Neuron (in vitro differentiated cells): ENCODE results near the gene FOXP4.

Source experiments
- H2AFZ ChIP-seq: one replicate; pipeline ENCODE4 v1.6.1; 2013; ENCODE audit warnings: low read depth, mild to moderate bottlenecking, inconsistent platforms, low read length, moderate library complexity
- H3K27me3 ChIP-seq: one replicate; pipeline ENCODE4 v1.6.1; 2013; ENCODE audit warnings: low read length; ENCODE audit not compliant: insufficient read depth
- H3K36me3 ChIP-seq: one replicate; pipeline ENCODE4 v1.6.1; 2013; ENCODE audit warnings: low read length; ENCODE audit not compliant: insufficient read depth
- H3K4me1 ChIP-seq: one replicate; pipeline ENCODE4 v1.6.1; 2013; ENCODE audit warnings: low read length; ENCODE audit not compliant: insufficient read depth
- H3K4me3 ChIP-seq: 2 replicates; pipeline ENCODE4 v1.5.1; 2013; ENCODE audit warnings: mild to moderate bottlenecking, low read length, moderate library complexity
- H3K9me3 ChIP-seq: one replicate; pipeline ENCODE4 v1.6.1; 2013; ENCODE audit warnings: low read length

FOXP4 gene

DNA sequence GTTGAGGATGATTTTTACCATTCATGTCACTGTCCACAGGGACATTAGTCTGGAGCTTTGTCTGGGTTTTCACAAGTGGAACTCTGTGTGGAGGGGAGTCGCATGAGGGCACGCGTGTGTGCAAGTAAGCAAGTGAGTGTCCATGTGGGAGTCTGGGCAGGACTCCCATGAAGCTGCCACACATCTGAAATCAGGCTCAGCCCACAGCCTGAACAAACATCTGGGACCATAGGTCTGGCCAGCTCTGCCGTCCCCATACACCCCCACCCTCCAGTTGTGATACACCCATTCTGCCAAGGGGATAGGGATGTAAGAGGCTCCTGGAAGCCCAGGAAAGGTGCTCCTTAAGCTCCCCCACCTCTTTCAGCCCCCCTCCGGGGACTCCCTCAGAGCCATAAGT, 17.1 kb upstream of the FOXP4 start:
- Histone ChIP-seq H3K27me3 (no peaks in the 10 kb centered on the region), H3K36me3 (no peaks in the 10 kb centered on the region), H3K9me3 (no peaks in the 10 kb centered on the region), H3K4me1 (peaks cover 30% of the 10 kb centered on the region), H2AFZ (no peak overlapping the region), H3K4me3 (no peak overlapping the region)

DNA sequence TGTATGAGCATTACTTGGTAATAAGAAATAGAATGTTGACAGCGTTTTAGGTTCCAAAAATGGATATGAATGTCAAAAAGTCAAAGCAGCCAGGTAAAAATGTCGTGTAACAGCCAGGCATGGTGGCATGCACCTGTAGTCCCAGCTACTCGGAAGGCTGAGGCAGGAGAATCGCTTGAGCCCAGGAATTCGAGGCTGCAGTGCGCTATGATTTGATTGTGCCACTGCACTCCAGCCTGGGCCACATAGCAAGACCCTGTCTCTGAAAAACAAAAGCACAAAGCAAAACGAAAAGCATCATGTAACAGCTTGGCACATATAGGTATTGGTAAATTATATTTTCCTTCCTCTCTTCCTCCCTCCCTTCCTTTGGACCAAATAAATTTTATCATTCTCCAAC, 16.2 kb upstream of the FOXP4 start:
- Histone ChIP-seq H3K9me3 (no peaks in the 10 kb centered on the region), H3K4me1 (peaks cover 21% of the 10 kb centered on the region), H3K36me3 (no peaks in the 10 kb centered on the region), H3K27me3 (no peaks in the 10 kb centered on the region), H2AFZ (no peak overlapping the region), H3K4me3 (no peak overlapping the region)

DNA sequence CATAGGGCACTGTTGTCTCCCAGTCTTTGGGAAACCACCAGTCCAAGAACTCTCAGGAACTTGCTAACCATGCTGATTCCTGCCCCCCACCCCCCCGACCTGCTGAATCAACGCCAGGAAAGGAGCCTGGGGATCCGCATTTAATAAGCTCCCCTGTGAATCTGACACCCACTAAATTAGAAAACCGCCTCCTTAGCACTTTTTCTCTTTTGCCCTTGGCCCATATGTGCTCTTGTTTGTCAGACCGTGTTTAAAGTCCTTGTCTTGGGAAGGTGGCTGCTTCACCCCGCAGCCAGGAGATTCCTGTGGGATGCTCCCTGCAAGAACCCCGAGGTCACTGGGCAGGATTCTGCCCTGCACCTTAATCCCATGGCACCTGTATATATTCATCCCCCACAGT, 15.7 kb upstream of the FOXP4 start:
- H3K27me3 ChIP-seq: no peaks in the 10 kb centered on the region
- H3K4me1 ChIP-seq: peaks cover 18% of the 10 kb centered on the region
- H3K4me3 ChIP-seq: no peak overlapping the region

DNA sequence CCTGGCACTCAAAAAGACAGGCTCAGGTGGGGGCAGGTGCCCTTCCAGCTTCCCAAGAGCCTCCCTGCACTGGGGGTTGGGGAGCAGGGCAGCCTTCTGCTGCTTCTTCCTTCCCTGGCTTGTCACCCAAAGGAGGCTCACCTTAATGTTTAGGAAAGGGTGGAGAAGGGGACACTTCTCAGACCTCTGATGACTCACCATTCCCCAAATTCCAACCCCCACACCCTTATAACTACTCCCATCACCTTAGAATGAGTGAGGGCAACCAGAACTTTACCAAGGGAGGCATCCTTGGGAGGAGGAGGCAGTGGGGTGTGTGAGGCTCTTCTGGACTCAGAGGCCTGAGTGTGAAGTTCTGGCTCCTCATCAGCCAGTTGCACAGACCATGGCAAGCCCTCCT, 15.2 kb upstream of the FOXP4 start:
- Histone ChIP-seq H3K27me3 (no peaks in the 10 kb centered on the region), H3K9me3 (no peaks in the 10 kb centered on the region), H2AFZ (no peak overlapping the region), H3K4me3 (no peak overlapping the region), H3K4me1 (peaks cover 18% of the 10 kb centered on the region), H3K36me3 (no peaks in the 10 kb centered on the region)

More for the DNA sequence above, 15.7 kb upstream of the FOXP4 start:
- H3K36me3 ChIP-seq: no peaks in the 10 kb centered on the region
- no peaks in the 10 kb centered on the region for H3K9me3 ChIP-seq
- H2AFZ ChIP-seq: no peak overlapping the region

DNA sequence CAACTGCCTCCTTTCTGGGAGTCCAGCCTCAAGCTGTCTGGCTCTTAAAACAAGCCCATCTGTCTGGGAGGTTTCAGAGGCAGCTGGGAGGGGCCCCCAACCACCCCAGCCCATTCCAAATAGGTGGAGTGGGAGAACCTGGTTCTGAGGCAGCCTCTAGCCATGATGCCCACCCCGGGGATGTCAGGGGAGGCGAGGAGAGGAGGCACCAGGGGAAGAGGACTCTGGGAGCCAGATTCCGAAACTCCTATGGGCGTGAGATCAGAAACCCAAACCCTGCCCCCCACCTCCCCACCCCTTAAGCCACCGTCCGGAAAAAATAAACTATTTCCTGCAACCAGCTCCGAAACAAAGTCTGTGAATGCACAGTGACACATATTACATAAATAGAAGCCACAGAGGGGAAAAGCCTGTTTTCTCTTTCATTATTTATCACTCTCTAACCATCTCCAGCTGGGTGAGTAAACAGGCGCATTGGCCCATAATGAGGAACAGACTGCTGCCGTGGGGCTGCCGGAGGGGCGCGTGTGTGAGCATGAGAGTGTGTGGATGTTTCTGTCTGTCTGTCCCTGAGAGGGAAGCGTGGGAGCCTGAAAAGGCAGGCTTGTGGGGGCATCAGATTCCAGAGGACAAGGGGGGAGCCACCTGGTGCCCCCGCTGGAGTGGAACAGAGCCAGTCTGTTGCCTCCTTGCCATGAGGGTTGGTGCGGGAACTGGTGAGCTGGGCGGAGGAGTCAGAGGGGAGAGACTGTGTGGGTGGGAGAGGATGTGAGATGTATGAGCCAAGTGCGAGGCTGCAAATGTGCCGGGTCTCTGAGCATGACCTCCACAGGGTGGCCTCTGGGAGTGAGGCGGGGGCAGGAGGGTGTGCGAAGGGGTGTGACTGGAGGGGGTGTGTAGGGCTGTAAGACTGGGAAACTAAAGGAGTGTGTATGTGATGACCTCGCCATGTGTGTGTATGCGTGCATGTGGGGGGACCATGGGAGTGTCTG, 14.3 kb upstream of the FOXP4 start:
- H3K36me3 ChIP-seq: no peaks in the 10 kb centered on the region
- H3K9me3 ChIP-seq: no peaks in the 10 kb centered on the region
- H3K4me3 ChIP-seq: no peak overlapping the region
- peaks cover 18% of the 10 kb centered on the region for H3K4me1 ChIP-seq
- H3K27me3 ChIP-seq: no peaks in the 10 kb centered on the region
- H2AFZ ChIP-seq: no peak overlapping the region

DNA sequence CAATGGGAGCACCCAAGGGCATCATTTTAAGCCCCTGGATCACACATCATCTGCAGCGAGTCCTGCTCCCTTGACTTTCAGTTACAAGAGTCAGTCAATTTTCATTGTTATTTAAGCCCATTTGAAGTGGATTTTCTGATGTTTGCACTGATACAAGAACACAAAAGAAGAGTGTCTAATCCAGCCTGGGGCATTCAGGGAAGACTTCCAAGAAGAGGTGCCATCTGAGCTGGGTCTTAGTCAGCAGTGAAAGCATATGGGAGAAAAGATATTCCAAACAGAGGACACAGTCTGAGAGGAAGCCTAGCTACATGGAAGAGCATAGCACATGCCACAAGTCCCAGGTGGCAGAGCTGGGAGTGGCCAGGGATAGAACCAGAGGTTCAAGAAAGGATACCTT, 10.4 kb upstream of the FOXP4 start:
- Histone ChIP-seq H3K4me3 (no peak overlapping the region), H3K9me3 (no peaks in the 10 kb centered on the region)

DNA sequence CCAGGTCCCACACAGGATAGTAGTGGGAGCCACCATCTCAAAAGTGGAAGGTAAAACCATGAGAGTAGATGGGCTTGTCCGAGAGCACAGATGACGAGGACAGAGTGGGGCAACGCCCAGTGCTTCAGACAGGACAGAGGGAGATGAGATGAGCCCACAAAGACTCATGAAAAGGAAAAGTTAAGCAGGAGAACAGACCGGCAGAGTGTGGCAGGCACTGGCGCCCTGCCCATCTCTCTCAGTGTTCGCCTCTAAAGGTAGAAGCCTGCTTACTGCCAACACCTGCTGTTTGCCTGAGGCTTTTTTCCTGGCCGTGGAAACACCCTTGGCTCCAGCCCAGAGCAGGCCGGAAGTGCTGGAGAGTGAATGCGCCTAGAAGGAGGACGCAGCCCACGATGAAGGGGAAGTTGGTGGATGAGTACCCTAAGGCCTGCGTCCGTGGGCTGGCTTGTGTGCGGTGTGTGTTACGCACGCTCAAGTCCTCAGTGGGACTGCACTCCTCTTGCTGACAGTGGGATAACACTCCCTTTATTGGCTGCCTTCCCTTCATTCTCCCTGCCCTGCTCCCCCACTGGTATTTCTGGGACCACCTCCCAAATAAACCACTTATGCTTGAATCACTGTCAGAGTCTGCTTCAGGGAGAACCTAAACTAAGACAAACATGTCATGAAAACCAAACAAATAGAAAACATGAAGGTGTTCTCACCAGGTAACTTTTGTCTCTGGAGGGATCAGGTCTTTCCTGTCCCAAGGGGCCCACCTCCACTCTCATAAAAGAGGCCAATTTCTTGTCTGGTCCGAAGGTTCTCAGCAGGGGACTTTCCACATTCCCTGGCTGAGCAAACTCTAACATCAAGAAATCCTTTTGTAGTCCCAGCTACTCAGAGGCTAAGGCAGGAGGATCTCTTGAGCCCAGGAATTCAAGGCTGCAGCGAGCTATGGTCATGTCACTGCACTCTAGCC, 9.1 kb upstream of the FOXP4 start:
- no peak overlapping the region for H3K4me3 ChIP-seq
- H2AFZ ChIP-seq: no peak overlapping the region
- H3K36me3 ChIP-seq: no peaks in the 10 kb centered on the region
- H3K27me3 ChIP-seq: no peaks in the 10 kb centered on the region
- H3K9me3 ChIP-seq: no peaks in the 10 kb centered on the region
- H3K4me1 ChIP-seq: peaks cover 4% of the 10 kb centered on the region

More for the DNA sequence above, 10.4 kb upstream of the FOXP4 start:
- no peaks in the 10 kb centered on the region for H3K27me3 ChIP-seq
- peaks cover 7% of the 10 kb centered on the region for H3K4me1 ChIP-seq
- H3K36me3 ChIP-seq: no peaks in the 10 kb centered on the region
- no peak overlapping the region for H2AFZ ChIP-seq

DNA sequence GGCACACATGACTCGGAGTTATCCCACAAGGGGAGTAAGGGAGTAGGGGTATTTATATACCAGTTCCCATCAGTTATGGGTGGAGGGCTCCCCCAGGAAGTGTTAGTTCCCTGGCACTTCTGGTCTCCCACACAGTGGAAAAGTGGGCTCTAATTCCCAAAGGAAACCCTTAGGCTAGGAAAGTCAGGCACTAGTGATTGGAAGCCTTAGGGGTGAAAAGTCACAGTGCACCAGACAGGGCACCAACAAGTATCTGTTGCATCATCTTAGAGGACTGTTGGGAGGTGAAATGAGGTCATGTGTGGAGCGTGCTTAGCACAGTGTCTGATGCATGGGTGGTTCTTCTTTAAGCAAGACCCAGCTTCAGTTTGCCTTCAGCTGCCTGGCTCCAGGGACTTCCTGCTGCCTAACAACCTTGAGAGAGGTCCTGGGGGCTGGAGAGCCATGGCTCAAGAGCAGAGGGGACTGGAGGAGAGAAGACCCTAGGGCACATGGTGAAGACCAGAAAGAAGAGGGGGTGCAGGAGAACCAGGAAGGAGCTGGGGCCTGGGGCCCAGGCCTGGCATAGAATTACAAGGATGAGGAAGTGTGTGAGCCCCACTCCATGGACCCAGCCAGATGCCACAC, 7.5 kb upstream of the FOXP4 start:
- Histone ChIP-seq H2AFZ (no peak overlapping the region), H3K36me3 (no peaks in the 10 kb centered on the region), H3K4me1 (no peaks in the 10 kb centered on the region), H3K27me3 (no peaks in the 10 kb centered on the region), H3K4me3 (no peak overlapping the region), H3K9me3 (no peaks in the 10 kb centered on the region)

DNA sequence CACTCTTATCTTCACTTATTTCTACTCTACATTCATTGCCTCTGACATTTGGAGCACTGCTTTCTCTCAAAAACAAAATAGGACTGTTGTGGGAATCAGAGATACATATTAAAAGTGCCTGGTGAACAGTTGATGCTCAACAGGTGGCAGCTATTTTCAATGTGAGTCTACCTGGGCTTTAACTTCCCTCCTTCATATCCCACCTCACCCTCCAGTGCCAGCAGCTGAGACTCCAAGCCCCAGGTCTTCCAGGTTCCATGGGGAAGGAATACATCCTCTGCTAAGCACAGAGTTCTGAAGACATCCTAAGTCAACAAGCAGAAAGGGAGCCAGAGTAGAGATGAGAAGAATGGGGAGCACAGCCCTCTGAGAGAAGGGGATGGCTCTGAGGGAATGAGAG, 7.0 kb upstream of the FOXP4 start:
- H3K4me1 ChIP-seq: peaks cover 1% of the 10 kb centered on the region
- no peaks in the 10 kb centered on the region for H3K9me3 ChIP-seq
- H3K36me3 ChIP-seq: no peaks in the 10 kb centered on the region
- no peak overlapping the region for H2AFZ ChIP-seq
- H3K27me3 ChIP-seq: no peaks in the 10 kb centered on the region
- no peak overlapping the region for H3K4me3 ChIP-seq

DNA sequence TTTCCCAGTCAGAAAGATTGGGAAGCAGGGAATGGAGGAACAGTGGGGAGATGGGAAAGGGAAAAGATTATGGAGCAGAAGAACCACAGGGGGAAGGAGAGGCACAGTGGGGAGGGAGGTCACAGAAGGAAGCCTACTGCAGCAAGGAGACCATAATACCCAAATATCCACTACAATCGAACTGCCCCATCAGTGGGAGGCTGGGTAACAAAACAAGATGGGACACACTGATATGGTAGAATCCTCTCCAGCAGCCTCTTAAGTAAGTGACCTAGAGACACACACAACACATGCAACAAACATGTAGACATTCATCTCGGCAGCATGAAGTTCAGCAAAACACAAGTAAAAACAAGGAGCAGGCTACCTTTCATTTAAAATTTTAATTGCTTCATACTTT, 4.8 kb upstream of the FOXP4 start:
- Histone ChIP-seq H2AFZ (no peak overlapping the region), H3K9me3 (no peaks in the 10 kb centered on the region), H3K4me1 (peaks cover 15% of the 10 kb centered on the region), H3K4me3 (no peak overlapping the region), H3K36me3 (no peaks in the 10 kb centered on the region), H3K27me3 (no peaks in the 10 kb centered on the region)

DNA sequence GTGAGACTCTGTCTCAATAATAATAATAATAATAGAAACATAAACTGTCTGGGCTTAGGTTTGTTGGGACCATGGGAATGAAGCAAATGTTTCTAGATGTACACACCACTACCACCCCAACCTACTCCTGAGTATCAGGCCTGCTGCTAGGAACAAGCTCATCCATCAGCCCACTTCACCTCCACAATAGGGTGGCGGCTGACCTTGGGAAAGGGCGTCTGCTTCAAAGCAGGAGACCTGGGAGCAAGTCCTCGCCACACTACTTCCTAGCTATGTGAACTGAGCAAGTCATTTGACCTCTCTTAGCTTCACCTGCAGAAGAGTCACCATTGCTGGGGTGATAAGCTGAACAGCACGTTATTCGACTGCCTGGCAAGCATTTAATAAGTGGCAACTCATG, 3.1 kb upstream of the FOXP4 start:
- Histone ChIP-seq H3K27me3 (no peaks in the 10 kb centered on the region), H3K4me1 (peaks cover 22% of the 10 kb centered on the region), H3K9me3 (no peaks in the 10 kb centered on the region), H3K36me3 (no peaks in the 10 kb centered on the region), H3K4me3 (no peak overlapping the region), H2AFZ (no peak overlapping the region)

DNA sequence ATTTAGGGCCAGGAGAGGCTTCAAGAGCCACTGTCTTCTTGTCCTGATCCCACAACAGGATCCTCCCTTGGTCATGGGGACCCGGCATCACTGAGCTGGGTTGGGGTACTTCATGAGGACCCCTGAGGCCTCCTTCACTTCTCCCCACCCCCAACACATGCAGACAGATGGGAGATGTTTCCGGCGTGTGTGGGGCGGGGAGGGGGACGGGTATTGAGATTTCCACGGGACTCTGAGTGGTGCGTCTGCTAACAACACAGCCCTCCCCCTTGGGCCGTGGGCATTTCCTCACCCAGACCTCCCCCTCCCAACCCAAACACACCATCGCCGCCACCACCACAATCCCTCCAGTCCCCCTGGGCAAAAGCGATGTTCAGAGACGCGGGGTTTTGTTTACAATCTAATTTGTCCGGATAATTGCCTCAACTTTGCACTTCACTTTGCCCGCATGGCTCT, 906 bp upstream of the FOXP4 start:
- H3K9me3 ChIP-seq: no peaks in the 10 kb centered on the region

More for the DNA sequence above, 906 bp upstream of the FOXP4 start:
- peaks cover 39% of the 10 kb centered on the region for H3K4me1 ChIP-seq
- peak overlapping the region; percentile 99 for H3K4me3 ChIP-seq
- no peaks in the 10 kb centered on the region for H3K27me3 ChIP-seq
- H2AFZ ChIP-seq: peak overlapping the region; percentile 93
- peaks cover 13% of the 10 kb centered on the region for H3K36me3 ChIP-seq
